Activated naive CD8-positive, alpha-beta T cell (primary cell): Measurements from ENCODE around the gene KRT80.

Source experiments
- H3K27ac Mint-ChIP-seq: one replicate; pipeline ENCODE4 v1.8.0; 2021; ENCODE audit warnings: mixed read lengths
- H3K27me3 Mint-ChIP-seq: one replicate; pipeline ENCODE4 v1.8.0; 2021; ENCODE audit warnings: mixed read lengths
- H3K36me3 Mint-ChIP-seq: one replicate; pipeline ENCODE4 v1.8.0; 2021; ENCODE audit warnings: mixed read lengths
- H3K4me1 Mint-ChIP-seq: one replicate; pipeline ENCODE4 v1.8.0; 2021; ENCODE audit warnings: low read depth, mixed read lengths
- H3K4me3 Mint-ChIP-seq: one replicate; pipeline ENCODE4 v1.8.0; 2021; ENCODE audit warnings: mild to moderate bottlenecking, mixed read lengths
- H3K9me3 Mint-ChIP-seq: one replicate; pipeline ENCODE4 v1.8.0; 2021; ENCODE audit warnings: low read depth, mixed read lengths

Gene KRT80

GRCh38 chr12:52232203-52232673 is 40.4 kb upstream of the KRT80 start:
- Mint-ChIP-seq H3K36me3 (no peaks in the 10 kb centered on the region), H3K9me3 (no peaks in the 10 kb centered on the region), H3K27ac (no peak overlapping the region), H3K4me3 (no peak overlapping the region), H3K4me1 (no peaks in the 10 kb centered on the region), H3K27me3 (peaks cover 36% of the 10 kb centered on the region)

GRCh38 chr12:52231305-52232202 is 39.7 kb upstream of the KRT80 start:
- Mint-ChIP-seq H3K4me1 (no peaks in the 10 kb centered on the region), H3K36me3 (no peaks in the 10 kb centered on the region), H3K27me3 (peaks cover 38% of the 10 kb centered on the region), H3K27ac (no peak overlapping the region), H3K4me3 (no peak overlapping the region), H3K9me3 (no peaks in the 10 kb centered on the region)

GRCh38 chr12:52230364-52231281 is 38.8 kb upstream of the KRT80 start:
- Mint-ChIP-seq H3K4me3 (no peak overlapping the region), H3K4me1 (no peaks in the 10 kb centered on the region), H3K27me3 (peaks cover 40% of the 10 kb centered on the region), H3K36me3 (no peaks in the 10 kb centered on the region), H3K9me3 (no peaks in the 10 kb centered on the region), H3K27ac (no peak overlapping the region)

- Mint-ChIP-seq H3K4me3 (no peak overlapping the region), H3K27ac (no peak overlapping the region), H3K36me3 (no peaks in the 10 kb centered on the region), H3K4me1 (no peaks in the 10 kb centered on the region), H3K9me3 (no peaks in the 10 kb centered on the region), H3K27me3 (peaks cover 37% of the 10 kb centered on the region)
These were observed 38.1 kb upstream of the KRT80 start for GRCh38 chr12:52229836-52230343.

GRCh38 chr12:52228931-52229330 is 37.1 kb upstream of the KRT80 start:
- H3K36me3 Mint-ChIP-seq, result no peaks in the 10 kb centered on the region
- peaks cover 38% of the 10 kb centered on the region for H3K27me3 Mint-ChIP-seq
- H3K4me3 Mint-ChIP-seq, result no peak overlapping the region
- no peaks in the 10 kb centered on the region for H3K4me1 Mint-ChIP-seq
- H3K9me3 Mint-ChIP-seq, result no peaks in the 10 kb centered on the region
- H3K27ac Mint-ChIP-seq, result no peak overlapping the region

GRCh38 chr12:52228366-52228765 is 36.6 kb upstream of the KRT80 start:
- Mint-ChIP-seq H3K4me1 (no peaks in the 10 kb centered on the region), H3K36me3 (no peaks in the 10 kb centered on the region), H3K27me3 (peaks cover 38% of the 10 kb centered on the region), H3K9me3 (no peaks in the 10 kb centered on the region), H3K27ac (no peak overlapping the region), H3K4me3 (no peak overlapping the region)

GRCh38 chr12:52227606-52228166 is 35.9 kb upstream of the KRT80 start:
- no peak overlapping the region for H3K27ac Mint-ChIP-seq
- H3K4me1 Mint-ChIP-seq, result no peaks in the 10 kb centered on the region
- no peak overlapping the region for H3K4me3 Mint-ChIP-seq
- no peaks in the 10 kb centered on the region for H3K9me3 Mint-ChIP-seq
- H3K36me3 Mint-ChIP-seq, result no peaks in the 10 kb centered on the region
- peaks cover 38% of the 10 kb centered on the region for H3K27me3 Mint-ChIP-seq

- Mint-ChIP-seq H3K4me1 (peaks cover 8% of the 10 kb centered on the region), H3K36me3 (no peaks in the 10 kb centered on the region), H3K27ac (no peak overlapping the region), H3K27me3 (peaks cover 30% of the 10 kb centered on the region), H3K4me3 (no peak overlapping the region), H3K9me3 (no peaks in the 10 kb centered on the region)
These were observed 34.6 kb upstream of the KRT80 start for GRCh38 chr12:52226446-52226845.

- Mint-ChIP-seq H3K4me3 (no peak overlapping the region), H3K27me3 (peaks cover 32% of the 10 kb centered on the region), H3K9me3 (no peaks in the 10 kb centered on the region), H3K27ac (no peak overlapping the region), H3K4me1 (peaks cover 10% of the 10 kb centered on the region), H3K36me3 (no peaks in the 10 kb centered on the region)
These were observed 33.9 kb upstream of the KRT80 start for GRCh38 chr12:52225752-52226151.

- Mint-ChIP-seq H3K4me3 (no peak overlapping the region), H3K27ac (no peak overlapping the region), H3K4me1 (peaks cover 10% of the 10 kb centered on the region), H3K27me3 (peaks cover 27% of the 10 kb centered on the region), H3K36me3 (no peaks in the 10 kb centered on the region), H3K9me3 (no peaks in the 10 kb centered on the region)
These were observed 32.3 kb upstream of the KRT80 start for GRCh38 chr12:52224151-52224550.

GRCh38 chr12:52223406-52224039 is 31.7 kb upstream of the KRT80 start:
- no peaks in the 10 kb centered on the region for H3K9me3 Mint-ChIP-seq
- H3K27ac Mint-ChIP-seq, result no peak overlapping the region
- H3K4me1 Mint-ChIP-seq, result peaks cover 10% of the 10 kb centered on the region
- H3K4me3 Mint-ChIP-seq, result no peak overlapping the region
- peaks cover 25% of the 10 kb centered on the region for H3K27me3 Mint-ChIP-seq
- no peaks in the 10 kb centered on the region for H3K36me3 Mint-ChIP-seq

GRCh38 chr12:52222692-52223091 is 30.9 kb upstream of the KRT80 start:
- Mint-ChIP-seq H3K4me3 (no peak overlapping the region), H3K27me3 (peaks cover 22% of the 10 kb centered on the region), H3K4me1 (peaks cover 10% of the 10 kb centered on the region), H3K9me3 (no peaks in the 10 kb centered on the region), H3K27ac (no peak overlapping the region), H3K36me3 (no peaks in the 10 kb centered on the region)

- no peaks in the 10 kb centered on the region for H3K9me3 Mint-ChIP-seq
- H3K36me3 Mint-ChIP-seq, result no peaks in the 10 kb centered on the region
- peaks cover 10% of the 10 kb centered on the region for H3K4me1 Mint-ChIP-seq
- no peak overlapping the region for H3K27ac Mint-ChIP-seq
- H3K4me3 Mint-ChIP-seq, result no peak overlapping the region
- peaks cover 22% of the 10 kb centered on the region for H3K27me3 Mint-ChIP-seq
These were observed 30.2 kb upstream of the KRT80 start for GRCh38 chr12:52221912-52222457.
